GM04504 (cell line): ENCODE results near the gene TRMT2A.

Experiments used
- DNase-seq: peaks from one replicate; pipeline ENCODE4 v3.0.0-alpha.2; 2012; ENCODE audit warnings: low read depth

TRMT2A gene

GRCh38 chr22:20148414-20148813 lies 31.4 kb upstream of the TRMT2A start:
- no peak for DNase-seq

DNA sequence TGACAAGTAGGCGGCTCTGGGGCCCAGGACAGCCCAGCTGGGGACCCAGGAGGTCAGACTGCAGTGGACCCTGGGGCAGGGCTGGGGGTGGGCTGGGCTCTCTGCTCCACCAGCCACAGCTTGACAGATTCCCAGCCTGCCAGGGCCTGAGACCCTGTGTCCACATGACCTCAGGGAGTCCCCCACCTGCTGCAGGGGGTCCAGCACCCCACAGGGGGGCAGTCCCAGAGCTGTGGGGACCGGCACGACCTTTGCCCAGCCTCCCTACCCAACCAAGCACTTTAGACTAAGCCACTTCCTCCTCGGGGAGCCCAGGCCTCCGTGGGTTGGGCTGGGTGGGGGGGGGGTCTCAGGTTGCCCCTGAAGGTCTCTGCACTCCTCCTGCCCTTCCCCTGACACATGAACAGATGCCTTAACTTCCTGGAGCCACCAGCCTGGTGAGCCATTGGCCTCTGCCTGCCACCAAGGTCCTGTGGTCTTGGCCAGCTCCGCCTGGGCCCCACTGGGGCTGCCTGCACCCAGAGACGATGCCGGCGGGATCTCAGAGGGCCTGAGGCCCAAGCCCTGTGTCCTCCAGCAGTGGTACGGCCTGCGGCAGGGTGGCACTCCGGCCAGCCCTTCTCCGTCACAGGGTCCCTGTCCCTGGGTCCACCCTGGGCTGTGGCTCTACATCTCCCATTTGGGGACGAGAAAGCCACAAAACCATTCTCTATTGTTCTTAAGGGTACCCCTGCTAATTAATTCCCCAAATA lies 30.4 kb upstream of the TRMT2A start:
- no peak for DNase-seq

DNA sequence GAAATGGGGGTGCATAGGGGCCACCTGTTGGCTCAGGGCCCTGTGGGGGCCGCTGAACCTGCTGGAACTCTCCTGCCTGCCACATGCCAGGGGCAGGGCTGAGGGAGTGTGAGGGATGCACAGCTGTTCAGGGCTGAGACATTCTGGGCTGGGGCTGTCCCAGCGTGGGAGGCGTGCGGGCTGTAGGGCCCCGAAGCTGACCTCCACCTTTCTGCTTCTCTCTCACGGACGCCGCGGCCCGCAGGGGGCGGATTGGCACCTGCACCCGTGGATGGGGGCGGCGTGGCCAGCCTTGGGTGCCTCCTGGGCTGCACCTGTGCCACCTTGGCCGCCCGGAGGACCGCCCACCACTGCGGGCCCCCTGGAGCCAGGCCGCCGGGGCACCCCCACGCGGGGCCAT lies 29.8 kb upstream of the TRMT2A start:
- no peak for DNase-seq

GRCh38 chr22:20145832-20146223 lies 28.8 kb upstream of the TRMT2A start:
- no peak for DNase-seq

GRCh38 chr22:20145206-20145831 lies 28.3 kb upstream of the TRMT2A start:
- DNase-seq, result no peak

DNA sequence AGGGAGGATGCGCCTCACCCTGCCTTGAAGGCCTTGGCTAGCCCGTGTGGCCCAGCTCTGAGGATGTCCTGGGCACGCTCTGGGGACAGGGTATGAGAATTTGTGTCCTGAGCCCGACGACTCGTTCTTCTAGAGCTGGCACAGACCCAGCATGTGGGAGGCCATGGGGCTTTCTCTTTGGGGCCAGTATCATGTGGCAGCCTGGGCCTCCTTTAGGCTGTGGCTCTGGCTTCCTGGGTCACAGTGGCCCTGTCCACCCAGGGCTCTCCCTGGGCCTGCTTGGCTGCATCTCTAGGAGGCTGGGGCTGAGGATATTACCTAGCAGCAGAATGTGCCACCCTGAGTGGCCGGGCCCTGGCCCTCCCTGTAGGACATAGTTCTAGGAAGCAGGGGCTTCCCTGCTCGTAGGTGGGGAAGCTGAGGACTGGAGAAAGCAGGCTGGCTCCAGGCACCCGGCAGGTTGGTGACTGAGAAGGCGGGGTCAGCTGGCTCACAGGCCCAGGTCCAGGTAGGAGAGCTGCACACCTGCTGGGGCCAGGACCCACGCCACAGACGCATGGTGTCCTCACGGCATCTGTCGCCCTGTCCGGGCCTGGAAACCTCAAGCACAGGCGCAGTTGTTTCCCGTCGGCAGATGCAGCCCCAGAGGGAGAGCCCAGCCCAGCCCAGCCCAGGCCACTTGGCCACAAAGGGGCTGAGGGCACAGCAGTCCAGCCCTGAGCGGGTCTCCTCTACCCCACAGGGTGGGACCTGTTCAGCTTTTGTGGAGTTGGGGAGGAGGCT lies 27.0 kb upstream of the TRMT2A start:
- DNase-seq, result no peak

DNA sequence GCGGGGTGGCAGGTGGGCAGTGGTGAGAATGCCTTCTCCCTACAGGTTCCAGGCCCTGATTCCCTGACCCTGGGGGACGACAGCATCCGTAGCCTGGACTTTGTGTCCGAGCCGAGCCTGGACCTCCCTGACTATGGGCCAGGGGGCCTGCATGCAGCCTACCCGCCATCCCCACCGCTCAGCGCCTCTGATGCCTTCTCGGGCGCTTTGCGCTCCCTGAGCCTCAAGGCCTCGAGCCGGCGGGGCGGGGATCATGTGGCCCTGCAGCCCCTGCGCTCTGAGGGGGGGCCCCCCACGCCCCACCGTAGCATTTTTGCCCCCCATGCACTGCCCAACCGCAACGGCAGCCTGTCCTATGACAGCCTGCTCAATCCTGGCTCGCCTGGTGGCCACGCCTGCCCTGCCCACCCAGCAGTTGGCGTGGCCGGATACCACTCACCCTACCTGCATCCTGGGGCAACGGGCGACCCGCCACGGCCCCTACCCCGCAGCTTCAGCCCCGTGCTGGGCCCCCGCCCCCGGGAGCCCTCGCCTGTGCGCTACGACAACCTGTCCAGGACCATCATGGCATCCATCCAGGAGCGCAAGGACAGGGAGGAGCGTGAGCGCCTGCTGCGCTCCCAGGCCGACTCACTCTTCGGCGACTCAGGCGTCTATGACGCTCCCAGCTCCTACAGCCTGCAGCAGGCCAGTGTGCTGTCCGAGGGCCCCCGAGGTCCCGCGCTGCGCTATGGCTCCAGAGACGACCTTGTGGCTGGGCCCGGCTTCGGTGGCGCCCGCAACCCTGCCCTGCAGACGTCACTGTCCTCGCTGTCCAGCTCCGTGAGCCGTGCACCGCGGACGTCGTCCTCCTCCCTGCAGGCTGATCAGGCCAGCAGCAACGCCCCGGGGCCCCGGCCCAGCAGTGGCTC lies 25.9 kb upstream of the TRMT2A start:
- DNase-seq, result no peak

DNA sequence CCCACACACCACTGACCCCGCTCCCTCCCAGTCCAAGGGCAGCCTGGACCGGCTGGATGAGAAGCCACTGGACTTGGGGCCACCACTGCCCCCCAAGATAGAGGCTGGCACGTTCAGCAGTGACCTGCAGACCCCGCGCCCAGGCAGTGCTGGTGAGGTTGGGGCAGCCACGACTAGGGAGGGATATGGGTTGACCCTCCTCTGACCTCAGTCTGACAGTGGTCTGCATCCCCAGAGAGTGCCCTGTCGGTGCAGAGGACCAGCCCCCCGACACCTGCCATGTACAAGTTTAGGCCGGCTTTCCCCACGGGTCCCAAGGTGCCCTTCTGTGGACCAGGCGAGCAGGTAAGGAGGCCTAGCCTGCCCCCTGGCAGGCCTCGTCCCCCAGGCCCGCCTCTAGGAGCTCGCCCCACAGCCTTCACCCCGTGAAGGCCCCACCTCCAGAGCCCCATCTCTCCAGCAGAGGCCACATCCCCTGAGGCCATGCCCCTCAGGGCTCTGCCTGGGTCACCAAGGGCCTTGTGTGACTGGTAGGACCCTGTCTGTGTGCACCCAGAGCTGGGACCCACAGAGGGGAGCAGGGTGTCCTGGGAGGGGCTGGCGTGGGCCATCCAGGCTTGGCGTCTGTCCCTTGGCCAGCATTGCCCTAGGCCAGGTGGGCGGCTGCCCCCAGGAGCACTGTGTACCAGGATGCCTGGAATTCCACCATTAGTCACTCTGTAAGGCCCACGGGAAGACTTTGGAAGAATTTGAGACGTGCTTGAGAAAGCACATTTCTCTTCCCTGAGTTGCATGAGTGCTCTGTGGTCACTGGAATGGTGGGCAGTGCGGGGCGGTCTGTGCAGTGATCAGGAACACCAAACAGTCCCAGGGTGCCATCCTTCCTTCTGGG lies 24.4 kb upstream of the TRMT2A start:
- DNase-seq, result no peak

DNA sequence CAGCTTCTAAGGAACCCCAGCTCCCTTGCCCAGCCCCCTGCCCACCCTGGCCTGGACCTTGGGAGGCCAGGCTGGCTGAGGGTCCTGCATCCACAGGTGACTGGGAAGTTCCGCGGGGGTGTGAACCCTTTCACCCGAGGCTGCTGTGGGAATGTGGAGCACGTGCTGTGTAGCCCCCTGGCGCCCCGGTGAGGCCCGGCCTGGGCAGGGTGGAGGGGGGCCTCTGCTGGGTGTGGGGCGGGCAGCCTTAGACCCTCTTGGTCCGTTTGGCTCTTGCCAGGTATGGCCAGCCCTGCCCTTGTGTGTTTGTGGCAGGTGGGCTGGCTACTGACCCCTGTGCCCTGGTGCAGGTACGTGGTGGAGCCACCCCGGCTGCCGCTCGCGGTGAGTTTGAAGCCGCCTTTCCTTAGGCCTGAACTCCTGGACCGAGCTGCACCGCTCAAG lies 23.5 kb upstream of the TRMT2A start:
- no peak for DNase-seq

DNA sequence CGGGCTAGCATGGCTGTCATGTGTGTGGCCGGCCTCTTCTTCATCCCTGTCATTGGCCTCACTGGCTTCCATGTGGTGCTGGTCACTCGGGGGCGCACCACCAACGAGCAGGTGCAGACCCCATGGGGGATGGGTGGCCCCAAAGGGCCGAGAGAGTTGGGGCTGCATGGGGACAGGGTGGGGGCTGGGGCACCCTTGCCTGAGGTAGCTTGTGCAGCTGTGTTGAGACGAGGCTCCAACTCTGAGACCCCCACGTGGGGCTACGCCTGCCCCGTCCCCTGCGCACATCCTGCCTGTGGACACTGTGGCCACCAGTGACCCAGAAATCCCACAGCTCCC lies 23.1 kb upstream of the TRMT2A start:
- no peak for DNase-seq

DNA sequence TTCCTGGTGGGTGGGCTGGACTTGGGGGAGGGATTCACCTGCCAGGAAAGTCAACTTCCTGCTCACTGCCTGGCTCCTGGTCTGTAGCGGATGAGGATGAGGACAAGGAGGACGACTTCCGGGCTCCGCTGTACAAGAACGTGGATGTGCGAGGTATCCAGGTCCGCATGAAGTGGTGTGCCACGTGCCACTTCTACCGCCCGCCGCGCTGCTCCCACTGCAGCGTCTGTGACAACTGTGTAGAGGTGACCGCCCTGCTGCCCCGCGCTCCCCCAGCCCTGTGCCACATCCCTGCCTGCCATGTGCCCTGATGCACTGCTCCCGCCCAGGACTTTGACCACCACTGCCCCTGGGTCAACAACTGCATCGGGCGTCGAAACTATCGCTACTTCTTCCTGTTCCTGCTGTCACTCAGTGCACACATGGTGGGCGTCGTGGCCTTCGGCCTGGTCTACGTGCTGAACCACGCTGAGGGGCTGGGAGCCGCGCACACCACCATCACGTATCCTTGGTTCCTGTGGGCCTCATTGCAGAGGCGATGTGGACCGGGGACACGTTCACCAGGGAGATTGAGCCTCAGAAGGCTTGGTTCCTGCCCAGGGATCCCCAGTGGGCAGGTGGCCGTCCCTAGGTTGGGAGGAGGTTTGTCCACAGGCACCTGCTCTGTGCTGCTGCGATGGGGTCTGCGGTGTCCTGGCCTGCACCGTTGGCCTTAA lies 22.5 kb upstream of the TRMT2A start:
- DNase-seq, result no peak

GRCh38 chr22:20138868-20139267 lies 21.8 kb upstream of the TRMT2A start:
- DNase-seq, result no peak

DNA sequence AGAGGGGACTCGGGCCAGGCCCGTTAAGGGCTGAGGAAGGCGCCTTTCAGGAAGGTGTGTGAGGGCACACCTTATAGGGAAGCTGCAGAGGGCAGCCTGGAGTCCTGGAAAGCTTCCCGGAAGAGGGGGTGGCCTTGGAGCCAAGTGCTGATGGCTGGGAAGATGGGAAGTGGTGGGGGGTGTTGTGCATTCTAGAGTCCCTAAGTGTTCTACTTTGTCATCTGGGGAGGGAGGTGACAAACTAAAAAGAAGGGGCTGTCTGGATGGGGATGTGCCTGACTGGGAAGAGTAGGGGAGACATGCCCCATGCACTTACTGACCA lies 21.4 kb upstream of the TRMT2A start:
- no peak for DNase-seq

DNA sequence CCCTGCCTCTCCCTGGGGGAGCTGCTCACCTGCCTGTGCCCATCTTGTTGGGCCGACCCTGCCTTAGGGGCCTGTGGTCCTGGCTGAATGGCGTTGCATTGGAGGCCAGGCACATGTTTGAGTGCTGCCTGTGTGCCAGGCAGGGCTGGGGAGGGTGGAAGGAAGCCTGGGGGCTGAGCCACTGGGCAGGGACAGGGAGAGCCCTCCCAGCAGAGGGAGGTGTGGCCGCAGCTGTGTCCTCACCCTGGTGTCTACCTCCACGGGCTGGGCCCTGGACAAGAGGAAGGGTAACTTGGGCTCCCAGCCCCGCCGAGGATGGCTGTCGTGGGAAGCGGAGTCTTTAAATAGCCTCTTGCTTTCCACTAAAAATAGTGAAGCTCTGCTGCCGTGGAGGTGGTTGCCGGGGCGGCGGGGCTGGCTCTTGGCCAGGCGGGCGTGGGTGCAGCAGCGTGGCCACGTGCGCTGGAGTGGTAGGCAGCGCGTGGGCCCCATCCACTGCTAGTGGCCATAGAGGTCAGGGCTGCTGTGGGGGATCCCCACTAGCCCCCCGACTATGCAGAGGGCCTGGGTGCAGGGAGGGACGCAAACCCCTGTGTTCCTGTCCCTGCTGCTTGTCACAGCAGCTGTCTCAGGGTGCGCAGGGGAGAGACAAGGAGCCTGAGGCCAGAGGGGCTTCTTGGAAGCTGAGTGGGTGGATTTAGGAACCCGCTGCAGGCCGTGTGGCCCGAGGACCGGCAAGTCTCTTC lies 20.8 kb upstream of the TRMT2A start:
- DNase-seq, result no peak

DNA sequence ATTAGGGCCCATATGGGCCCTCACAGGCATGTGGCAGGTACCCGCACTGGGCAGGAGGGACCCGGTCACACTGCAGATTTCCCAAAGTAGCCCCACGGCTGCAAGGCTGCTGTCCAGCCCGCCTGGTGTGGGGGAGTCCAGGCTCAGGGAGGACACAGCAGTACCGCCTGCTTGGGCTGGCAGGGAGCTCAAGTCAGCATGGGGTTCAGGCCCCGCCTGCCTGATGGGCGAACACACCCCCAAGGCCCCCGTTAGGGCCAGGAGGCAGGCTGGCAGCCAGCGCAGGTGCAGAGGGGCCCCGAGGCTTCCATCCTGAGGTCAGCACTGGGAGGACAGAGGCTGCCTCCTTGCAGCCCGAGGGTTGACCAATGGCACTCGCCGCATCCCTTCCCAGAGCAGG lies 20.1 kb upstream of the TRMT2A start:
- DNase-seq, result no peak

DNA sequence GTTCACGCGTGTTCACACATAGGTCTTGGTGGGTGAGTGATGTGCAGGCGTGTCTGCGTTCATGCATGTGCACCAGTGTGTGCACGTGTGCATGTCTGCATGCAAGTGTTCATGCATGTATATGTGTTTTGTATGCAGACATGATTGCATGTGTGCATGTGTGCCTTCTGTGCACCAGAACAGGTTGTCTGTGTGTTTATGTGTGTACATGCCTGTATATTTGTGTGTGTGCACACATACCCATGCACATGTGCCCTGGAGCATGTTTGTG lies 19.5 kb upstream of the TRMT2A start:
- DNase-seq, result no peak

DNA sequence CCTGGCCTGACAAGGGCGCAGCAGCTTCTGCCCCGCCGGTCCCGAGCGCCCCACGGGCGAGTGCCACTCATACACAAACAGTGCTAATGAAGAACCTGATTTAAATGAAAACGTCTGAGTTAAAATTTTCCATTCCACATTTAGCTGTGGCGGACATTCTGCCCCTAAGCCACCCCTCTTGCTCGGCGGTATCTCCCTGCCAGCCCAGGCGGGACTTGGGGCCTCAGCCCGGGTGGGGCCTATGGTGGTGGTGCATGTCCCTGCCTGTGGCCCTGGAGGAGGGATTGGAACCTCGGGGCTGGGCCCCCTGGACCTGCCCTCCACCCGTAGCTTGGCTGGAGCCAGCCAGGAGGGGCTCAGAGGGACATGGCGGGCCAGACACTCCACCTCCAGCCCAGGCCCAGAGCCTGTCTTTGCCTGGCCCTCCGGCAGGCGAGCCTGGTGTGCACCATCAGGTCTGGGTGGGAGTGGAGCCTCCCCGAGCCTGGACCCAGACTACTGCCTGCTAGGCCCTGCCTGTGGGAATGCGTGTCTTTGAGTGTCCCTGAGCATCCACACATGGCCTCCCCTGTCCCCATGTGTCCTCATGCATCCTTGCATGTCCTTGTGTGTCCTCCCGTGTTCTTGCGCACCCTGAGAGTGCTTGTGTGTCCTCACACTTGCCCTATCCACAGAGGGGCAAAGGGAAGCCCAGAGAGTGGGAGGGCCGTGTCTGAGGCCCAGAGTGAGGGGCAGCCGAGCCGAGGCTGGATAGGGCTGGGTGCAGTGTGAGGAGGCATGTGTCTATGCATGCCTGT lies 19.0 kb upstream of the TRMT2A start:
- DNase-seq, result no peak

GRCh38 chr22:20135265-20135664 lies 18.2 kb upstream of the TRMT2A start:
- no peak for DNase-seq

DNA sequence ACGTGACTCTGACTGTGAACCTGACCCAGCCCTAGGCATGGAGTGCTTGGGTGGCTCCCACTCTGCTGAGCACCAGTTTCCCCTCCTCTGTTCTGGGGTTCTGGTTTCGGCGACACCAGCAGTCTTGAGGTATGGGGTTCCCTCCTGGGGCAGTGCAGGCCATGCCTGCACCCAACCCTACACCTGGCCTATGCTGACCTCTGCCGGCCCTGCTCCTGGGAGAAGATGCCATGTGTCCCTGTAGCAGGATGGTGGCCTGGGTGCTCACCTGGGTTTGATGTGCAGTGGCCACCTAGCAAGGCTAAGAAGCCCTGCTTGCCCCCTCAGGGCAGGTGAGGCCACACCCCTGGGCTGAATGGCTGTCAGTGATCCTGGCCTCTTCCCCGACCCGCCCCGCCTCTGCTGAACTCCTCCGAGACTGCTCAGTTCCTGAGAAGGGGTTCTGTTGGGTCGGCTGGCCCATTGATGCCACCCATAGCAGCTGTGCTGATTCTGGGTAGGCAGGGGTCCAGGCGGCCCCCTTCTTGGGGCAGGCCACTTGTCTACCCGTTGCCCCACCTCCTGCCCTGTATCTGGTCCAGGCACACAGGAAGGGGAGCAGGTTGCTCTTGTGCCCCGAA lies 17.0 kb upstream of the TRMT2A start:
- no peak for DNase-seq
